Fibroblast of lung (primary cell): Measurements from ENCODE around the gene MLYCD.

ENCODE experiments used
- CTCF ChIP-seq, 2 donors: IDR thresholded peaks in 1 of 2; conservative IDR thresholded peaks in 1 of 2; 1 replicate in 1 of 2; 2 replicates in 1 of 2; pipeline ENCODE4 v1.5.1; 2011 to 2012; ENCODE audit warnings: low read length in 2 of 2, control low read depth in 1 of 2, inconsistent platforms in 1 of 2, low read depth in 1 of 2, mild to moderate bottlenecking in 1 of 2
- EZH2 ChIP-seq: IDR thresholded peaks from 2 replicates; pipeline ENCODE4 v1.5.1; 2012; ENCODE audit warnings: low read length, control low read depth, mild to moderate bottlenecking; ENCODE audit errors: missing control alignments

- TF ChIP-seq CTCF (conservative IDR thresholded peaks at IDR 0.05 in 1 of 2, IDR thresholded peaks at IDR 0.05 in 1 of 2; ENCODE audit: low read depth in 1 of 2, low read length in 2 of 2) (no peak), EZH2 (no peak)
These were observed 58.5 kb downstream of the MLYCD start for GRCh38 chr16:83957296-83957855.
